Ovary (tissue), 3 donors: Measurements from ENCODE around the gene PITPNM3.

Experiments used
- CTCF ChIP-seq, 3 donors: fragments of 450-650 bp in 2 of 3; fragments of 200-600 bp in 1 of 3; IDR thresholded peaks; one replicate each; pipeline versions ENCODE4 v1.5.1 to v1.8.0; 2016 to 2022; ENCODE audit warnings: antibody characterized with exemption in 3 of 3, mild to moderate bottlenecking in 1 of 3
- POLR2A ChIP-seq: fragments of 450-650 bp; IDR thresholded peaks from one replicate; pipeline ENCODE4 v1.6.1; 2017; ENCODE audit warnings: antibody characterized with exemption, mild to moderate bottlenecking, moderate library complexity
- donor health status: DM: no; HTN: no; CAD: no.

GRCh38 chr17:6470146-6470718 is 86.1 kb downstream of the PITPNM3 start:
- TF ChIP-seq CTCF (IDR thresholded peaks at IDR 0.05) (no peak), POLR2A (no peak)
